GM18498 (cell line): ENCODE measurements around the gene ALPI.
A peak's percentile ranks its signal among the peaks of the same experiment; 100 is the strongest.
"Not testable (repeated sequence)": the region's sequence is repeated elsewhere in the genome, so short reads cannot be mapped to it uniquely, and the experiment has no call there.

Experiments
- ATAC-seq: cut with Tn5 transposase; IDR thresholded peaks from one replicate; pipeline ENCODE4 v1.9.1; 2021; ENCODE audit warnings: mild to moderate bottlenecking, moderate library complexity; ENCODE audit not compliant: unreplicated experiment

The ALPI gene

DNA sequence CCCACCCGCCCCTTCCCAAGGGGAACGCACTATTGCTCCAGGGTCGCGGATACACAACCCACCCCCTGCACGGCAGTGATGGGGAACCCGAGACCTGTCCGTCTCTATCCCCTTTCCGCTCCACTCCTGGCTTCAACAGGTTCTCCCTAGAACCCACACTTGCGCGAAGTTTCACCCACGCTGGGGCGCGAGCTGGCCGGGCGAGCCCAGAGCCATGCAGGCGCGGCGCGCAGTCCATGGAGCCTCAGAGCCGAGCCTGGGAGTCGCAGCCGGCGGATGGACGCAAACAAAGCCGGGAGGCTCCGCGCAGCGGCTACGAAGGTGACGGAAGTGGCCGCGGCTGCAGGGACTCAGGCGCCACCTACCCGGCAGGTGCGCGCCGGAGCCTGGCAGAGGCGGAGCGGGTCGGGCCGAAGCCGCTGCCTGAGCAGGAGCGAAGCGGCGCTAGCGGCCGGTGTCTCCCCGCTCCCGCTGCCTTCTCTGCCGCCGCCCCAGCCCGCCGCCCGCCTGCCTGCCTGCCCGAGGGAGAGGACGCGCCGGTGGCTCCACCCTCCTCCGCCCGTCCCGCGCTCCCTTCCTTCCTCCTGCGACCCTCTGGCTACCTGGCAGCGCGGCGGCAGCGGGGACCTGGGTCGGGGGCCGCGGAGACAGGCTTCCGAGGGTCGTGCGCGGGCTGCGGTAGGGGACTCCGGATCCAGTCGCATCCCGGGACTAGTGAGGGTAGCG lies 35.3 kb upstream of the ALPI start:
- ATAC-seq: no peak

DNA sequence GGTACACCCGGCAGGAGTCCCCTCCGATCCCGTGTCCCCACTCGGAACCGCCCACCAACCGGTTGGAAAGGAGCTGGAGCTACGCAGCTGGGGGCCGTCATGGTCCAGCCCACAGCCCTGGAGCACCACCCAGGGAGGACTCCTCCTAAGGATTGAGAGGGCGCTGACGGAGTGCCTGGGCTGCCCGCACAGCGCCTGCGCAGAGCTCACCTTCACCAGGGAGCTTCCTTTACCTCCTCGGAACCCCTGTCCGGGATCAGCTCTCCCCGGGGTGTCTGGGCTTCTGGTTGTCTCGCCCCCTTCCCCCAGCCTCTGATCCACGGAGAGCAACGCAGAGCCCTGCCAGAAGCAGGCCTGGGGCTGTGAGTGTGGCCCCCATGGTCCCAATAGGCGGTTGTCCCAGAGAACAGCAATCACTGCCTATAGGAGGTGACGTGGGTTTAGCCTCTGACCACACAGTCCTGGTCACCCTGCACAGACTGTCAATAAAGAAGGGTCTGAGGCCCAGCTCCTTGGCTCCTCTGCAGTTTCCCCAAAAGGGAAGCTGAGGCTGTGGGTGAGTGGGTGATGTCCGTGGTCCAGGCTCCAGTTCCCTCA lies 34.7 kb upstream of the ALPI start:
- no peak for ATAC-seq

DNA sequence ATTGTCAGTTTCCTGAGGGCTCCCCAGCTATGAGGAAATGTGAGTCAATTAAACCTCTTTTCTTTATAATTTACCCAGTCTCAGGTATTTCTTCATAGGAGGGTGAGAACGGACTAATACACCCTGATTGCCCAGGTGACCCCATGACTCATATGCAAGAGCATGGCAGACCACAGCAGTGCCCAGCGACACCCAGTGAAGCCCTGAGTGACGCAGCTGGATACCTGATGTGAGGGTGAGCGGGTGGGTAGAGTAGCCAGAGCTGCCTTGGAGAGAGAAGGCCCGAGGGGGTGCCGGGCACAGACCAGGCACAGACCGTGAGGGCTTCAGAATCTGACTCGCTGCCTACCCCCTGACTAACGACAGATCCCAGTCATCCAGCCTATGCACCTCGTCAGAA lies 33.9 kb upstream of the ALPI start:
- no peak for ATAC-seq

DNA sequence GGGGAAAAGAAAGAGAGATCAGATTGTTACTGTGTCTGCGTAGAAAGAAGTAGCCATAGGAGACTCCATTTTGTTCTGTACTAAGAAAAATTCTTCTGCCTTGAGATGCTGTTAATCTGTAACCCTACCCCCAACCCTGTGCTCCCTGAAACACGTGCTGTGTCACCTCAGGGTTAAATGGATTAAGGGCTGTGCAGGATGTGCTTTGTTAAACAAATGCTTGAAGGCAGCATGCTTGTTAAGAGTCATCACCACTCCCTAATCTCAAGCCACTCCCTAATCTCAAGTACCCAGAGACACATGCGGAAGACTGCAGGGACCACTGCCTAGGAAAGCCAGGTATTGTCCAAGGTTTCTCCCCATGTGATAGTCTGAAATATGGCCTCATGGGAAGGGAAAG lies 33.0 kb upstream of the ALPI start:
- ATAC-seq: not testable (repeated sequence)

DNA sequence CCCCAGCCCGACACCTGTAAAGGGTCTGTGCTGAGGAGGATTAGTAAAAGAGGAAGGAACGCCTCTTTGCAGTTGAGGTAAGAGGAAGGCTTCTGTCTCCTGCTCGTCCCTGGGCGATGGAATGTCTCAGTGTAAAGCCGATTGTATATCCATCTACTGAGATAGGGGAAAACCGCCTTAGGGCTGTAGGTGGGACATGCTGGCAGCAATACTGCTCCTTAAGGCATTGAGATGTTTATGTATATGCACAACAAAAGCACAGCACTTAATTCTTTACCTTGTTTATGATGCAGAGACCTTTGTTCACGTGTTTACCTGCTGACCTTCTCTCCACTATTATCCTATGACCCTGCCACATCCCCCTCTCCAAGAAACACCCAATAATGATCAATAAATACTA lies 32.5 kb upstream of the ALPI start:
- ATAC-seq: not testable (repeated sequence)

DNA sequence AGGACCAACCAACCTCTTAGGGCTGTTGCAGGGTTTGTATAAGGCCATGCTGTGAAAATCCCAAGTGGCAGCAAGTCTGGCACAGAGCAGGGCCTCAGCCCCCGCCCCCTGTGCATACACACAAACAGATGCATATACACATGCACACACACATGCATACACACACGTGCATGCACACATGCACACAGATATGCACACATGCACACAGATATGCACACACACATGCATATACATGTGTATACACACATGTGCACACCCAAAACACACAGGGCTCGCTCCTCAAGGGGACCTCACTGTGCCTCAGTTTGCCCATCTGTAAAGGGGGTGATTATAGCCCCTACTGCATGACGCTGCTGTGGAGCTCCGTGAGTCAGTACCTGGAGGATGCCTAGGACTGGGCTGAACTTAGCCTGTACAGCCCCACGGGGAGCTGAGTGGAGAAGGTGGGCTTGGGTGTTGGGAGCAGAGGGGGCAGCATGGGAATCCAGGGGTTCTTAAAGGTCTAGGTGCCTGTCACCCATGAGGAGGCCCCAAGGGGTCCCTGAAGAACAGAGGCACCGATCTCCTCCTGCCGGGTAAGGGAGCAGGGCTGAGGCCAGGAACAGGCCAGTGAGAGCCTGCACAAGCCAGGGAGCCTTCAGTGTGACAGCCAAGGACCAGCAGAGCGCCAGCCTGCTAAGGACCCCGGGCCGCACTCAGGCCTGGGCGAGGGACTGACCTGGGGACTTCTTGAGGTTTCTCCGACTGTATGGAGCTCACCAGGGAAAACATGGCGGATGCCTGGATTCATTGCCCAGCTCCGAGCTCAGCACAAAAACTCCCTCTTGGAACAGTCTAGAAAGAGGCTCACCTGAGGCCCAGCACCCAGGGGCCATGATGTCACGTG lies 24.0 kb upstream of the ALPI start:
- ATAC-seq: no peak

DNA sequence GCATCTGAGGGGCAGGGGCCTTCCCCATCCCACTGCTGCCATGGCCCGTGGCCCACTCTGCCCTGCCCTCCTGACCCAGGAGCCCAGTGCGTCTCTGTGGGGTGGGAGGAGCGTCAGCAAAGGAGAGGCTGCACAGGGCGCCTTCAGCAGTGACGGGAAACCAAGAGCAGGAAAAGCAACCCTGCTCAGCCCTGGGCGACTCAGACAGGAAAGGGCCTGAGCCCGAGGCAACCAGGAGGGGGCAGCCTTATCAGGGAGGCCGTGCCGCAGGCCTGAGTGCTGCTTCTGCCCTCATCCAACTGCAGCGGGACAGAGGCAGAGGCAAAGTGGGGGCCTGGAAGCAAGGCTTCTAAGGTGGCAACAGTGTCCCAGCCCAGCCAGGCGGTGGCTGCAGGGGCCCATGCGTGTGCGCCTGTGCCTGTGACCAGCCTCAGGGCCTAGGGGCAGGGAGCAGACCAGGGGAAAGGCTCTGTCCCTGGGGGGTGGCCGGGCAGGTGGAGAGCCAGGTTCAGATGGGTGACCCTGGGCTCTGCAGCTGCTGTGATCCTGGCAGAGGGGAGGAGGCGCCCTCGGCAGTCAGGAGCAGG lies 23.3 kb upstream of the ALPI start:
- ATAC-seq: no peak

DNA sequence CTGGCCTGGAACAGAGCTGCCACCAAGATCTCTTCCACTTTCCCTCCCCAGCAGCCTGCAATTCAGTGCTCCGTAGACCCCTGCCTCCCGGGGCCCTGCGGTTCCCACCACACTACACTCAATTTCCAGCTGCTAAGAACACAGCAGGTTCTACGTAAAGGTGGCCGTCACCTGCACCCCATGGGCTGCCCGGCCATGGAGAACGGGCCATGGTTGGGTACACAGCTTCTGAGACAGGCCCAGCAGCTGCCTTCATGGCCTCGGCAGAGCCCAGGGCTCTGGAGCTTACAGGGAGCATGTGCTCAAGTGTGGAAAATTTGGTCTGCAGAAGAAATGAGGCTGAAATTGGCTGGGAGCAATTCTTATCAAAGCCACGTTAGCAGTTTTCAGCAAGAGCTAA lies 22.3 kb upstream of the ALPI start:
- not testable (repeated sequence) for ATAC-seq

DNA sequence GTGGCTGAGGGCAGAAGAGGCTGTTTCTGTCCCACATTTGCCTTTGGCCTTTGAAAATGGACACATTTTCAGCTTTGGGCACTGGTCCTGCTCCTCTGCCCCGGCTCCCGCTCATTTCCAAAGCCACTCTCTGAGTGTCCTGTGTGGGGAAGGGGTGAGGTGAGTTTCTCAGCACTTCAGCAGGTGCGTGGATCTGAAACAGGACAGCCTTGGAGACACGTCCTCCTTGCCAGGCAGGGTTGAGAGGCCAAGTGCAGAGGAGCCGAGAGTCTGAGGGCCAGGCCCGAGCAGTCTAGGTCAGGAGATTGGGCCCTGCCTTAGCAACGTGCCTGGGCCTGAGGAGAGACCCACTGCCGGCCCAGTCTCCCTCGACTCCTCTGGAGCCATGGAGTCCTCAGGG lies 21.9 kb upstream of the ALPI start:
- no peak for ATAC-seq

DNA sequence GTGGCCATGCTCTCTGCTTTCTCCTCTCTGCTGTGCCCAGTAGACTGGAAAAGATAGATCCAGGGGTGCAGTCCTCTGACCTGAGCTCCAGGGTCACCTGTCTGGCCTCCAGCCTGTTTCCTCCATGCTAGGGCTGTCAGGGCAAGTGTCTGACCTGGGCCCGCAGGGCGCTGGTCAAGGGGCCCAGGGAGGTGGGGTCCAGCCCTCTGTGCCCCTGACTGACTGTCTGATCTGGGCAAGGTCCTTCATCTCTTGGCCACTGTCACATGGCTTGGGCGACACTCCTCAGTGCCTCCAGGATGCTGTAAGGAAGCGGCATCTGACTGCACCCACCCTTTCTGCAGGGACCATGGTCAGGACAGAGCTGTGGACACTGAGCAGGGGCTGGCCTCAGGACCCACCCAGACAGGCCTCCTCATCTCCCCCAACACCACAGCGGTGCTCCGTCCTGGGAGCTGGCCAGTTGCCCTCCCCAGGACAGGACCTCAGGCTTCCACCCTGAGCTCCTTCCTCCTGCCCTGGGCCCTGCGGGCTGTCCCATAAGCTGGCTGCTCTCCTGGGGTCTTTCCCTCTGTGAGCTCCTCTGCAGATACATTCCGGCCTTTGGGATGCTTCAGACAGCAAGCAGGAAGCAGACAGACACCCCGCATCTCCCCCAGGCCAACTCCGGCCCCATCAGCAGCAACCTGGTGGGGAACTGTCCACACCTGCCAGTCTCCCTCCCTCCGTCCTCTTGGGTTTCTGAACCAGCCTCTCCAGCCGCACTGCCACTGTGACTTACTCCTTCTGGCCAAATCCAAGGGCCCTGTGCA lies 21.2 kb upstream of the ALPI start:
- no peak for ATAC-seq

DNA sequence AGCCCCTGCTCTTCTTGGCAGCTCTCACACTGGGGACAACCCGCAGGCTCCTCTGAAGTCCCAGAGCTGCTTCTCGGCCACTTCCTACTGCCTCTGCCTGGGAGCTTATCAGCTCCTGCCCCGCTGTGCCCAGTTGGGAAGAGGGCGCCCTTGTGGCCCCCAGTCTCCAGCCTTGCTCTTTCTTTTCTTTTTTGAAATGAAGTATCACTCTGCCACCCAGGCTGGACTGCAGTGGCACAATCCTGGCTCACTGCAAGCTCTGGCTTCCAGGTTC lies 20.6 kb upstream of the ALPI start:
- ATAC-seq: no peak

DNA sequence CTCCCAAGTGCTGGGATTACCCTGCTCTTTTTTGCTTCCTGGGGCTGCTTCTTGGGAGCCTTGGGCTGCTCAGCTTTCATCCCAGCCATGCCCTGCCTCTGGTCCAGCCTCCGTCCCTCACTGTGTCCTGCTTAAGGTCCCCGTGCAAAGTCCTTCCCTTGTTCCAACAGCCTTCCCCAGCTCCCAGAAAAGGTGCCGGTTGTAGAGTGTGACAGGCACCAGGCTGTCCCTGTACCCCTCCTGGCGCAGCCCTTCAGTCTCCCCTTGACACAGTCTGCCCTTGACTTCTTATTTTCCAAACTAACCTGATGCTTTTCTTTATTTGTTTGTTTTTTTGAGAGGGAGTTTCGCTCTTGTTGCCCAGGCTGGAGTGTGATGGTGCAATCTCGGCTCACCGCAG lies 20.1 kb upstream of the ALPI start:
- ATAC-seq: no peak

DNA sequence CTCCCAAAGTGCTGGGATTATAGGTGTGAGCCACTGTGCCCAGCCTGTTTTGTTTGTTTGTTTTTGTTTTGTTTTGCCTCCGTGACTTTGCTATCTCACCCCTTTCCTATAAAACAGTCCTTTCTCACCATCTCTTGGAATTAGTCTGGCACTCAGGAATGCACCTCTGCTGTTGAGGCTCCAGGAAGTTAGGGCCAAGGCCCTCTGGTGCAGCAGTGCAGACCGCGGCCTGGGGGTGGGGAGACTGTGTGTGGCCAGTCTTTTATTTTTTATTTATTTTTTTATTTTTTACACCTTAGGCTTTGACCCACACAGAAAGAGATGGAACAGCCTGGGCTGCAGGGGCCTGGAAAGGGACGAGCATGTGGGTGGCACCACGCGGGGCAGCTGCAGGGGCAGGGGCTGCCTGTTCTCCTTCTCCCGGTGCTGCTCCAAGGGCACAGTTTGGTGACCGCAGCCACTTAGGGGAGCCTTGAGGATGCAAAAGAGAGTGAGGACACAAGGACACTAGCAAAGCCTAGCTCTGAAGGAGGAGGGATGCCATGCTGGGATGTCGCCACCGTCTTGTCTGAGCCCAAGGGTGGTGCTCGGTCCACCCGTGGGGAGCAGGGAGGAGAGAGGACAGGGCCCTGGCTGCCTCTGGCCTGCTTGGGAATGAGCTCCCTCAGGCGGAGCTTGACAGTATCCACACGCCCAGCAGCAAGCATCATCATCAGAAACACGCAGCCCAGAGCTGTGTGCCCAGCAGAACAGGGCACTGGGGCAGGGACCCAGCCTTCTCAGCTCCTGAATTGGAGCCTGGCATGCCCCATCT lies 19.4 kb upstream of the ALPI start:
- no peak for ATAC-seq

DNA sequence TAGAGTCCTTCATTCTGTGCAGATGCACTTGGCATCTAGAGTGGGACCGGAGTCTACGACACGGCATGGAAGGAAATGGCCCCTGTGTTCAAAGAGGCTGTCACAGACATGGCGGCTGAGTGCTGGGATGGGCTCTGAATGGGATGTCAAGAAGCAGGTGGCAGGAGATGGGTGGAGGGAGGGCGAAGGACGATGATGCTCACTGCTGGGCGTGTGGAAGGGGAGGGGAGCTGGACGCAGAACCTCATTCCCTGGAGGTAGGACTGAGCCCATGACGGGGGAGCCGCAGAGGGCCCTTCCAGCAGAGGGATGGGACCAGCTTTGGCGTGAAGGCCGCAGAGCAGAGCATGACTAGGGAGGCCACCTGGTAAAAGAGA lies 18.8 kb upstream of the ALPI start:
- no peak for ATAC-seq

DNA sequence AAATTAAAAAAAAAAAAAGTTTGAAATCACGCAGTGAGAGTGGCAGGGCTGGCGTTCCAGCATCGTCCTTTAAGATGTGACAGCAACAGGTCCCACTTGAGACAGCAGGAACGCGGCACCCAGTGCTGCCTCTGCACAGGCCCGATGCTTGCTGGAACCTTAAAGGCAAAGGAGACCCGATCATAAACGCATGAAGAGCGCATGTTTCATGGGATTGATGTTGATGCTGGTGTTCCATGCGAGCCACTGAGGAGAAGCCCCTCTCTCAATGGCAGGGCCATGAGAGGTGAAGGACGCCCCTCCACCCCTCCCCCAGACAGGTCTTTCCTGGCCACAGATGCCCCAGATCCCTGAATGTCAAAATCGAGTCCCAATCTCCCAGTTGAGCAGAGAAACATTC lies 17.9 kb upstream of the ALPI start:
- ATAC-seq: no peak

DNA sequence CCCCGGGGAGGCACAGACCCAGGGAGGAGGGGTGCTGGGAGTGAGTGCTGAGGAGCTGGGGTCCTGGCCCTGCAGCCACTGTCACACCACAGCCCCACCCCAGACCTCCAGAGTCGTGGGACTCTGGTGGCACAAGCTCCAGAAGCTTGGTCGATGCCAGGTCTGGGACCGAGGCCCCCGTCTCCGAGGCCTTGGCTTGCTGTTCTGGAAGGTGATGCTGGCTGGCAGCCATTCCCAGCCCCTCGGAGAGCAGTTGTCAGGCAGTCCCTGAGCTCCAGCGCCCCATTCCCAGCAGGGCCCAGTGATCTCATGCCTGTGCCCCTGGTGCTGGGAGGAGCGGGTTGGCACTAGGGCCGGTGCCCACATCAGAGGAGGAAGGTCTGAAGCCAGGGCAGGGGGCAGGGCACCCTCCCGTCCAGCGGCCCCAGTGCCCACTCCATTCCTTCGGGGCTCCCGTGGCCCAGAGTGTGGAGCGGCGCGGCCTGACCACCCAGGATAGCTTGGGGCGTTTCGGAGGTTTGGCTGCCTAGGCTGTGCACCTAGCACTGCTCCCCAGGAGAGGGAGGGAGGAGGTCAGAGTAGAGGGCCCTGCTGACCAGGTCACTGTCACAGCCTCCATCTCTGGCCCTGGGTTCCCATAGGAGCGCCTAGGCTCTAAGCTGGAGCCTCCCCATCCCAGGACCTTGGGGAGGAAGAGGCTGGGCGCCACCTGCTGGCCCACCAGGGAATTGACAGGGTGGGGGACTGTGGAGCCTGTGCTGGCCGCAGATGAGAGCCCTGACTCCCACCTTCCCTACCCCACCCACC lies 16.8 kb upstream of the ALPI start:
- ATAC-seq: no peak

DNA sequence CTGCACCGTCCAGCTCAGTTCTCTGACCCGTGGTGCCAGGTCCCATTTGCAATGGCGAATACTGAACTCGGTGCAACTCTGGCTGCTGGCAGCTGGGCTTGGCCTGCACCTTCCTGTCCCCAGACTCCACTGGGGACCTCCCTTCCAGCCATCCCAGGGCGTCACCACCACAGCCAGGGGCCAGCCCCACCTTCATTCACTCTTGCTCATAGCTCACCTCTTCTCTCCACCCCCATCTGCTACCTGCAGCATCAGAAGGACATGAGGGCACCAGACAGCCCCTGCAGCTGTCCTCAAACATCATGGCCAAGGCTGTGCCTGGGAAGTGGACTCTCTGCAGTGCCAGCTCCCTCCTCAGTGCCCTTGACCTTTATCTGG lies 16.2 kb upstream of the ALPI start:
- ATAC-seq: no peak

DNA sequence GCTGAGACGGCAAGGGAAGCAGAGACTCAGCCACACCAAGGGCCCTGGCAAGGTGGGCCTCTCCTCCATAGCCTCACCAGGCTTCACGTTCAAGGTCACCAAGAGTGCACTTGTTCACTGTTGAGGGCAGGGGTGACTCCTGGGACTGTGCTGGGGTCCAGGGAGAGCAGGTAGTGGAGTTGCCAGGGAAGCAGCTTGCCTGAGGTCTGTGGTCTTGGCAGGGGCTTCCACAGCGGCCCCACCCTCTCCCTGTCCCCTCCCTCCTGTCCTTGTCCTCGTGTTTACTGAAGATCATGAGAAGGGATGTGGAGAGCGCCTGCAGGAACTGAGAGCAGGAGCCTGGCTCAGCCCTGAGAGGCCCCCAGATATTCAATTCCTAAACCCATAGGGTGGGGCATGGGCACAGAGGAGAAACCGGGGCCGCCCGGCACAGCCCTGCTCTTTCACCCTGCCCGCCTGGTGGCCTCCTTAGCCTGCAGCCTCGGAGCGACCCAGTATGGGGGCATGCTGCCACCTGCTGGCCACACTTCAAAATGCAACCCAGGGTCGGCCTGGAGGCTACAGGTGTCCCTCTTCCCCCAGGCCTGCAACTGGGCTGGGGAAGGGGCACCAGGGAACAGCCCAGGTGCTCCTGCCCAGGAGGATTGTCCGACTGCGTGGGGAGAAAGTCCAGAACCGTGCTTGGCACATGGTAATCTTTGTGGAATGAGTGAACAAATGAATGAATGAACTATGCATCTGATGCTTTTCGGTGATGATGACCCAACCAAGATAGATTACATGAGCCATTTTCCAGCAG lies 15.5 kb upstream of the ALPI start:
- peak; percentile 77 for ATAC-seq
